ENCODE measurements around the gene TBX19. TPM values are rescaled to one million over a fixed set of nuclear protein-coding genes. Genes with fewer than 3 reads are reported as not detected.

Gene TBX19
- total RNA-seq (1.4 and 1.5 TPM in 2 replicates), polyA plus RNA-seq (1.6 and 1.7 TPM in 2 replicates)

GRCh38 chr1:168280296-168280927, at the start of gene TBX19:
TSS of gene TBX19 (plus strand) at chr1:168280877. CDS start at chr1:168281091, 214 bp downstream.
- H3K9me3 ChIP-seq (ENCODE audit: low read depth), result no peaks in the 10 kb centered on the region
- no peaks in the 10 kb centered on the region for H3K27me3 ChIP-seq
- DNase-seq (ENCODE audit: low read depth in 1 of 2, low spot score in 1 of 2), result no peak
- no peak within 1 kb of the TSS for H3K27ac ChIP-seq
- no peak within 1 kb of the TSS for H3K4me3 ChIP-seq
- TF ChIP-seq, protein P1, sequence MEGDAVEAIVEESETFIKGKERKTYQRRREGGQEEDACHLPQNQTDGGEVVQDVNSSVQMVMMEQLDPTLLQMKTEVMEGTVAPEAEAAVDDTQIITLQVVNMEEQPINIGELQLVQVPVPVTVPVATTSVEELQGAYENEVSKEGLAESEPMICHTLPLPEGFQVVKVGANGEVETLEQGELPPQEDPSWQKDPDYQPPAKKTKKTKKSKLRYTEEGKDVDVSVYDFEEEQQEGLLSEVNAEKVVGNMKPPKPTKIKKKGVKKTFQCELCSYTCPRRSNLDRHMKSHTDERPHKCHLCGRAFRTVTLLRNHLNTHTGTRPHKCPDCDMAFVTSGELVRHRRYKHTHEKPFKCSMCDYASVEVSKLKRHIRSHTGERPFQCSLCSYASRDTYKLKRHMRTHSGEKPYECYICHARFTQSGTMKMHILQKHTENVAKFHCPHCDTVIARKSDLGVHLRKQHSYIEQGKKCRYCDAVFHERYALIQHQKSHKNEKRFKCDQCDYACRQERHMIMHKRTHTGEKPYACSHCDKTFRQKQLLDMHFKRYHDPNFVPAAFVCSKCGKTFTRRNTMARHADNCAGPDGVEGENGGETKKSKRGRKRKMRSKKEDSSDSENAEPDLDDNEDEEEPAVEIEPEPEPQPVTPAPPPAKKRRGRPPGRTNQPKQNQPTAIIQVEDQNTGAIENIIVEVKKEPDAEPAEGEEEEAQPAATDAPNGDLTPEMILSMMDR (IDR thresholded peaks at IDR 0.05; ENCODE audit: low read depth, low read length), result no peak
- H3K4me1 ChIP-seq (ENCODE audit: low read depth), result no peaks in the 10 kb centered on the region
- no peaks in the 10 kb centered on the region for H3K36me3 ChIP-seq

- TF ChIP-seq, protein P1 (IDR thresholded peaks at IDR 0.05; ENCODE audit: low read depth, low read length), result peak; percentile 73
- DNase-seq (ENCODE audit: low read depth in 1 of 2, low spot score in 1 of 2), result peak; percentile 65 to 72
- H3K36me3 ChIP-seq, result peaks cover 22% of the 10 kb centered on the region
Observed at GRCh38 chr1:168234846-168235547, 45.7 kb upstream of the TBX19 start.

GRCh38 chr1:168235548-168235885, 45.2 kb upstream of the TBX19 start:
- H3K36me3 ChIP-seq, result peaks cover 18% of the 10 kb centered on the region

More at GRCh38 chr1:168234846-168235547, 45.7 kb upstream of the TBX19 start:
- Histone ChIP-seq H3K27me3 (no peaks in the 10 kb centered on the region), H3K27ac (peak overlapping the region; percentile 42), H3K4me3 (no peak overlapping the region), H3K4me1 (ENCODE audit: low read depth) (peaks cover 23% of the 10 kb centered on the region), H3K9me3 (ENCODE audit: low read depth) (no peaks in the 10 kb centered on the region)

GRCh38 chr1:168235937-168236336, 44.7 kb upstream of the TBX19 start:
- Histone ChIP-seq H3K27me3 (no peaks in the 10 kb centered on the region), H3K36me3 (peaks cover 17% of the 10 kb centered on the region), H3K27ac (peak overlapping the region; percentile 34), H3K4me1 (ENCODE audit: low read depth) (peaks cover 23% of the 10 kb centered on the region), H3K9me3 (ENCODE audit: low read depth) (no peaks in the 10 kb centered on the region), H3K4me3 (no peak overlapping the region)
- TF ChIP-seq, protein P1 (IDR thresholded peaks at IDR 0.05; ENCODE audit: low read depth, low read length), result no peak
- no peak for DNase-seq (ENCODE audit: low read depth in 1 of 2, low spot score in 1 of 2)

More at GRCh38 chr1:168235548-168235885, 45.2 kb upstream of the TBX19 start:
- H3K9me3 ChIP-seq (ENCODE audit: low read depth), result no peaks in the 10 kb centered on the region
- H3K4me3 ChIP-seq, result no peak overlapping the region
- peak in 1 of 2 donors; percentile 58 for DNase-seq (ENCODE audit: low read depth in 1 of 2, low spot score in 1 of 2)
- H3K27ac ChIP-seq, result peak overlapping the region; percentile 34
- H3K4me1 ChIP-seq (ENCODE audit: low read depth), result peaks cover 23% of the 10 kb centered on the region
- TF ChIP-seq, protein P1 (IDR thresholded peaks at IDR 0.05; ENCODE audit: low read depth, low read length), result no peak
- no peaks in the 10 kb centered on the region for H3K27me3 ChIP-seq

DNA sequence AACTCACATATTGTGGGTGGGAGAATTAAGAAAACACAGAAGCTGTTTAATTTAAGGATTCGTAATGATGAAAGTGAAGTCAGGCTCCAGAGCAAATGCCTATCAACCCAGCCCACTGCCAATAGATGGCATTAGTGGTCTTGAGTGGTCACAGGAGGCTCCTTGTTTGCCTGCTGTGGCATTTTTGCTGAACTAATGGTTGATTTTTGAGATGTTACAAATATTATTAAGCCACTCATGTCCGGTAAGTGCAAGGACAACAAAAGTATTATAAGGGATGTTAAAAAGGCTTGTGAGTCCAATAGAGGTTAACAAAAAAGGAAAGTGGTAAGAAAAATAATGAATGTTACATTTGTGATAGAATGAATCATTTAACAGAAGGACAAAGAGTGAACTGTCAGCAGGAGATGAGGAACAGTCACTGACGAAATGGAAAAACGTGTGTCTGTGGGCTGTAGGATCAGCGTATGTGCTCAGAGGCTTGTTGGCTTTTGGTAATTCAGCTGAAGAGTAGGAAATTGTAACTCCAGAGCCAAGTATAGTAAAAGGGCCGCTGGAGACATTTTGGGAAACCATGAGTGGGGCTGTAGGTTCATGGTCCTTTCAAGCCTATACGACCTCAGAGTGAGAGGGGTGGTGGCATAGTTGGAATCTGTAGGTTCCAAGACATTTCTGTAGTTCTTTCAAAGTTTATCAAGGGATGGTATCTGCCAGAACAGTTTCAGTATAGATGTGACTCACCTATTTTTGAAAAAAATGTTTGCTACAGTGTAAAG, 43.7 kb upstream of the TBX19 start:
- TF ChIP-seq, protein P1 (IDR thresholded peaks at IDR 0.05; ENCODE audit: low read depth, low read length), result no peak
- Histone ChIP-seq H3K9me3 (ENCODE audit: low read depth) (no peaks in the 10 kb centered on the region), H3K27ac (peak overlapping the region; percentile 43), H3K4me3 (no peak overlapping the region), H3K36me3 (peaks cover 17% of the 10 kb centered on the region), H3K27me3 (no peaks in the 10 kb centered on the region), H3K4me1 (ENCODE audit: low read depth) (peaks cover 23% of the 10 kb centered on the region)
- peak in 1 of 2 donors; percentile 50 for DNase-seq (ENCODE audit: low read depth in 1 of 2, low spot score in 1 of 2)
